Spinal cord (tissue), 10 donors: ENCODE data around the gene MICALL2. TPM values are rescaled to one million over a fixed set of nuclear protein-coding genes. Genes with fewer than 3 reads are reported as not detected.

Experiments
- DNase-seq, 6 donors: peaks; one replicate each; pipeline versions ENCODE4 v3.0.0 to v3.0.0-alpha.2; 2013 to 2015; ENCODE audit warnings: low spot score in 6 of 6, low read depth in 4 of 6
- H3K27ac ChIP-seq: one replicate; pipeline ENCODE4 v1.5.1; 2013; ENCODE audit warnings: low read depth, low read length, control low read depth
- H3K27me3 ChIP-seq: one replicate; pipeline ENCODE4 v1.6.1; 2013; ENCODE audit warnings: low read length; ENCODE audit not compliant: control insufficient read depth, insufficient read depth
- H3K36me3 ChIP-seq: one replicate; pipeline ENCODE4 v1.6.1; 2013; ENCODE audit warnings: low read length; ENCODE audit not compliant: control insufficient read depth, insufficient read depth
- H3K4me1 ChIP-seq: one replicate; pipeline ENCODE4 v1.6.1; 2013; ENCODE audit warnings: low read length; ENCODE audit not compliant: control insufficient read depth, insufficient read depth
- H3K4me3 ChIP-seq: one replicate; pipeline ENCODE4 v1.5.1; 2013; ENCODE audit warnings: low read depth, low read length, control low read depth
- H3K9me3 ChIP-seq: one replicate; pipeline ENCODE4 v1.6.1; 2013; ENCODE audit warnings: low read length; ENCODE audit not compliant: control insufficient read depth, insufficient read depth
- WGBS: methylation state at CpG from one replicate; pipeline ENCODE4 v1.1.5; 2013; ENCODE audit warnings: missing lambda C conversion rate; ENCODE audit not compliant: insufficient coverage; 5-methylcytosine and 5-hydroxymethylcytosine counted together
- polyA plus RNA-seq, 2 donors: library from polyadenylated mRNA; unstranded; fragments of 120-200 nt; gene quantifications; one replicate each; pipeline ENCODE4 v1.2.1, GENCODE V29; 2013; ENCODE audit not compliant: insufficient read length in 2 of 2
- total RNA-seq, 2 donors: library from RNA; depleted of rRNA in 1 of 2; stranded (reverse); fragments of 120-200 nt in 1 of 2; fragments of >200 nt in 1 of 2; gene quantifications; one replicate each; pipeline versions ENCODE4 v1.2.3 to v1.2.4, GENCODE V29; 2013 to 2014
- donor health status: healthy.

Gene MICALL2
- total and polyA plus RNA-seq, 4 donors = 13.1 to 34.7 (median 20.6) TPM

DNA sequence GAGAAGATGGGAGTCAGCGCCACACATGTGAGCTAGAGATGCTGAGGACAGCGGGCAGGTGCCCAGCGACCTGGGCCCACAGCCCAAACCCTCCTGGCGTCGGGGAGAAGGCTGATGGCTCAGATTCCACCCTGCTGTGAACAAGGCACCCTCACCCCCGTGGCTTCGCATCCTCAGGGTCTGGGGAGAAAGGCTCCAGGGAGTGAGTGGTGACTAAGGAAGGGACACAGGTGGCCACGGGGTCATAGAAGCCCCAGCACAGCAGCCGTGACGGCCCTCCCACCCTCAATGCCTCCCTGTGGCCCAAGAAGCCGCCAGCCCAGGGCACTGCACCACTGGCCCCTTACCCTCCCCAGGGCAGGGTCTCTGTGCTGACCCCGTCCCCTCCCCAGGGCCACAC is 25.3 kb upstream of the MICALL2 start:
- 95% methylated on average over 10 of the region's 12 CpGs for WGBS
- Histone ChIP-seq H3K36me3 (peaks cover 100% of the 10 kb centered on the region), H3K9me3 (no peaks in the 10 kb centered on the region), H3K27me3 (no peaks in the 10 kb centered on the region), H3K4me3 (no peak overlapping the region), H3K4me1 (no peaks in the 10 kb centered on the region), H3K27ac (no peak overlapping the region)
- DNase-seq = no peak

DNA sequence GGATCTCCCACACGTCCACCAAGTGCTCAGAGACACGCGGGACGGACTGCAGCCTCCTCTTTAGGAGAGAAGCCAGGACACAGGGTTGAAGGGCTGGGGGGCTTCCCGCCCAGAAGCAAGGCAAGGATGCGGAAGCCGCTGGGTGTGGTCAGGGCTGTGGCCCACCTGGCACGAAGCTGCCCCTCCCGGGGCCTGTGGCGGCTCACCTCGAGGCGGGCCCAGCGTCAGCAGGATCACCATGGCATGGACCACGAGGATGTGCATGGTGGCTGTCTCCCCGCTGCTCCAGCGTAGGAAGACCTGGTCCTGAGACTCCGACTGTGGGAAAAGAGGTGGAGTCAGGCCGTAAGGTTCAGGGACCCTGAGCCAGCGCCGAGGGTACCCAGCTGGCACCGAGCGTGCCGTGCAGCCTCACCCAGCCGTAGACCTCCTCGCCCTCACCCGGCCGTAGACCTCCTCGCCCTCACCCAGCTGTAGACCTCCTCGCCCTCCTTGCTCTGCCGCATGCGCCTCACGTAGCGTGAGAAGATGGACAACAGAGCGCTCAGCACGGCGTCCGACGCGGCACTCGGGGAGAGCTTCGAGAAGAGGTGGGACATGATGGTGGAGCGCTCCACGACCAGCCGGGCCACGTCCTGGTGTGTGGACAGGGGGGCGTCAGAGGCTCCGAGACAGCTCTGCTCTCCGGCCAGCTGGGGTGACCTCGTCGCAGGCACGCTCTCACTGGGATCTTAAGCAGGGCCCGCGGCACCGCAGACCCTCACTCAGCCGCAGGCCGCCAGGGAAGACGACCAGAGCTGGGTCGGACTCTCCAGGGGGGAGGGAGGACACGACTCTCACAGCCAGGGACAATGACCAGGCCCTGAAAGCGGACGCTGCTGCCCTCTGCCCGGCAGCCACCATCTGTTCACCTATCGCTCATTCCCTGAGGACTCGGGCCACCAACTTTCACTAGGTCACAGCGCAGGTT is 24.6 kb upstream of the MICALL2 start:
- 95% methylated on average over 62 of the region's 65 CpGs for WGBS
- no peaks in the 10 kb centered on the region for H3K9me3 ChIP-seq
- peaks cover 100% of the 10 kb centered on the region for H3K36me3 ChIP-seq

DNA sequence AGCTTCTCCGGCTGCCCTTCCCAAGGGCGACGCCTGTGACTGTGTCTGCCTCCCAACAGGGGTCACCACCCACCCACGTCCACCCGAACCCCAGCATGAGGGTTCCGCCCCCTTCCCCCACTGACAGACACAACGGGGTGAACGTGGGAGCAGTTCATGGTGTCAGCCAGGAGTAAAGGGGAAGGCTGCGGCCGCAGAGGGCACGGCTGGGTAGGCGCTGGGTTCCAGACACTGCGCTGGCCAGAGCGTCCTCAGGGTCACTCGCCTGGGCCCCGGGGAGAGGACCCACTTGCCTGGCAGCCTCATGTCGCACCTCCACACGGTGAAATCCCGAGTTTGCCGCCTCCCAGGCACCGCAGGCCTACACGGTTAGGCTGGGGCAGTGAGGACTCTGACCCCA is 23.8 kb upstream of the MICALL2 start:
- no peak for DNase-seq
- Histone ChIP-seq H3K4me3 (no peak overlapping the region), H3K27ac (no peak overlapping the region), H3K27me3 (no peaks in the 10 kb centered on the region), H3K4me1 (no peaks in the 10 kb centered on the region), H3K36me3 (peaks cover 100% of the 10 kb centered on the region), H3K9me3 (no peaks in the 10 kb centered on the region)
- WGBS = 89% methylated on average over 22 of the region's 22 CpGs

More for the DNA sequence above, 24.6 kb upstream of the MICALL2 start:
- no peak overlapping the region for H3K27ac ChIP-seq
- DNase-seq = no peak
- H3K27me3 ChIP-seq = no peaks in the 10 kb centered on the region
- H3K4me1 ChIP-seq = no peaks in the 10 kb centered on the region
- no peak overlapping the region for H3K4me3 ChIP-seq

DNA sequence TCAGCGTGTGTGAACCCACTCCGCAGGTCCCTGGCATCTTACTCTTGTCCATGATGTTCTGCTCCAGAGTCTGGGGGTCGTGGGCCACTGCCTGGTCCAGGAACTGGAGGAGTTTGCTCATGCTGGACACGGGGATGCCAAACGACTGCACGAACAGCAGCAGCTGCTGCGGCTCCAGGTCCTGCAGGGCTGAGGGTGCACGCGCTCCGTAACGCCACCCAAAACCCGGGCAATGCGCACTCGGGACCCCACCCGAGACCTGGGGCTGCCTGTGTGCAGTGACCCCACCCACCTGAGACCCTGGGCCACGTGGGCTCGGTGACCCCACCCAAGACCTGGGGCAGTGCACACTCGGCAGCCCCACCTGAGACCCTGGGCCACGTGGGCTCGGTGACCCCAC is 22.0 kb upstream of the MICALL2 start:
- 94% methylated on average over 20 of the region's 20 CpGs for WGBS
- no peak for DNase-seq
- no peaks in the 10 kb centered on the region for H3K4me1 ChIP-seq
- no peaks in the 10 kb centered on the region for H3K27me3 ChIP-seq
- H3K36me3 ChIP-seq = peaks cover 100% of the 10 kb centered on the region
- H3K27ac ChIP-seq = no peak overlapping the region
- no peaks in the 10 kb centered on the region for H3K9me3 ChIP-seq
- no peak overlapping the region for H3K4me3 ChIP-seq

DNA sequence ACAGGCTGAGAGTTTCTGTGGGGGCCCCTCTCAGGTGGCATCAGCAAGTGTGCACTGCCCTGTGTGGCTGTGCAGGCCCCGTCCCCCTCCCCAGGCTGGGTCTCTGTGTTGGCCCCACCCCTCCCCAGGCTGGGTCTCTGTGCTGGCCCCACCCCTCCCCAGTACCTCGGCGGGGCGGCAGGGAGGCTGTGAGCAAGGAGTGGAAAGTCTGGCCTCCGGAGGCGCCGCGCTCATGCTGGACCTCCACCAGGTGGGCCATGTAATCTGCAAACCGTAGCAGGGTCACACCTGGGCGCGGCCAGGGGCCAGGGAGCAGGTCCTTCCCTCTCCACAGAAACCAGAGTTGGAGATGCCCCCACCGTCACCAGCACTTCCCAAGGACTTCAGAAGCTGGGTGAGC is 21.4 kb upstream of the MICALL2 start:
- 92% methylated on average over 9 of the region's 12 CpGs for WGBS
- no peak overlapping the region for H3K27ac ChIP-seq
- H3K4me1 ChIP-seq = no peaks in the 10 kb centered on the region
- H3K9me3 ChIP-seq = no peaks in the 10 kb centered on the region
- peaks cover 100% of the 10 kb centered on the region for H3K36me3 ChIP-seq
- no peak for DNase-seq
- no peak overlapping the region for H3K4me3 ChIP-seq
- H3K27me3 ChIP-seq = no peaks in the 10 kb centered on the region

DNA sequence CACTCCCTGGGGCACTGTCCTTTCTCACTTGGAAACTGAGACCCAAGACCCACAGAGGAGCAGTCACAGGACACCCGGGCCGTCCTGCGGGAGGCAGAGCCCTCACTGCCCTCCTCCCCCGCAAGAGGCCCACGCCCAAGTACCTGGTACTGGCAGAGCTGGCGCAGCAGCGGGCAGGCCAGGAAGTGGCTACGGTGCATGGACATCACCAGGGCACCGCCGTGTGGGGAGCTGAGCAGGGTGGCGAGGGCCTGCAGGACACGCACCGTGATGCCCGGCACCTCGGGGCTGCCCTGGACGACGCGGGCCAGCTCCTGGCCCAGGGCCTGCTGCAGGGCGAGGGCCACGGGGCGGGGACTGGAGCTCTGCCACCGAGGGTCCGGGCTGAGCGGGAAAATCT is 20.0 kb upstream of the MICALL2 start:
- H3K9me3 ChIP-seq = no peaks in the 10 kb centered on the region
- no peaks in the 10 kb centered on the region for H3K4me1 ChIP-seq
- H3K36me3 ChIP-seq = peaks cover 100% of the 10 kb centered on the region
- no peaks in the 10 kb centered on the region for H3K27me3 ChIP-seq
- H3K27ac ChIP-seq = no peak overlapping the region
- WGBS = 89% methylated on average over 24 of the region's 24 CpGs
- DNase-seq = no peak
- H3K4me3 ChIP-seq = no peak overlapping the region

DNA sequence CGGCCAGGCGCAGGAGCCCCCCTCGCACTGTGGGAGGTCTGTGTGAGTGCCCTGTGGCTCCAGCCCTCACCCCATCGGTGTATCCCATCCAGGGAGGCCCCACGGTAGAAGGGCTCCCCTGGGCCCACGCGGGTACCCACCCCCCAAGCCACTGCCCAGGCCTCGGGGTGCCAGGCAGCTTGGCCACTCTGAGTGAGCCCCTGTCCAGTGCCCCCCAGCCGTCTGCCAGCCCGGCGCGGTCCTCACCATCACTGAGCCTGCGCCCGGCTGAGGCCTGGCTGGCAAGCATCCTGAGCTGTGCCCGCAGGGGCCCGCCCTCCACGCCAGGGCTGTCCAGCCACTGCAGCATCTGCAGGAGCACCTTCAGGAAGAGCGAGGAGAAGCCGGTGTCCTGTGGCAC is 19.2 kb upstream of the MICALL2 start:
- H3K27ac ChIP-seq = no peak overlapping the region
- no peak overlapping the region for H3K4me3 ChIP-seq
- whole genome bisulfite sequencing = 93% methylated on average over 18 of the region's 19 CpGs
- DNase-seq = no peak
- peaks cover 100% of the 10 kb centered on the region for H3K36me3 ChIP-seq
- no peaks in the 10 kb centered on the region for H3K9me3 ChIP-seq
- H3K27me3 ChIP-seq = no peaks in the 10 kb centered on the region
- H3K4me1 ChIP-seq = peaks cover 5% of the 10 kb centered on the region

DNA sequence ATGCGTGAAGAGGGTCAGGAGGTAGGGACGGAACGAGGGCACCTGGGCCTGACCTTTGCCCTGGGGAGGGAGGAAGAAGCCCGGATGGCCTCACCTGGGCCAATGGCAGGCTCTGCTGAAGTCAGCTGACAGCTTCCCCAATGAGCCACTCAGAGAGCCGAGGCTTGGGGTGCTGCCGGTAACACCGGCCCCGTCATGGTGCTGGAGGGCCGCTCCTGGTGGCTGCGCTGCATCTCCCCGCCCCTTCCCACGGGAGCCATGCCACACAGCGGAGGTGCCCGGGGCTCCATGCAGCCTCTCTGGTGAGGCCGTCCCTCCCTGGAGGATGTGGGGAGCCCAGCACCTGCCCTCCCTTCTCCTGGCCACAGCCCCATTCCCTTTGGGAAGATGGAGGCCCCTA is 17.6 kb upstream of the MICALL2 start:
- no peak for DNase-seq
- peaks cover 100% of the 10 kb centered on the region for H3K36me3 ChIP-seq

DNA sequence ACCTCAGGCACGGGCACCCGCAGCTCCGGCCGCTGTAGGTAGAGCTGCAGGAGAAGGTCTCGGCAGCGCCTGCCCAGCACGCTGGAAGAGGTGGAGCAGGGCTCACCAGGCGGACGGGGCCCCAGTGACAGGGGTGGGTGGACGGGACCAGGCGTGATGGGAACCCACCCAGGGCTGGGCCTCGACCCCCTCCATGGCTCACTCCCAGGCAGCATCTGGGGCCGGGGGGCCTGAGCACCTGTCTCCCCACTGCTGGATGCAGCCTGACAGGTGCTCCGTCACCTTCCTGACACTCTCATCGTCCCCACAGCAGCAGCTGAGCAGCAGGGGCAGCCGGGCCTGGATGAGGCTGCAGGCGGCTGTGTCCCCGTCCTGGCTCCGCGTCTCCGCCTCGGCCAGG is 16.7 kb upstream of the MICALL2 start:
- H3K36me3 ChIP-seq = peaks cover 100% of the 10 kb centered on the region
- 93% methylated on average over 22 of the region's 22 CpGs for WGBS

More for the DNA sequence above, 17.6 kb upstream of the MICALL2 start:
- Histone ChIP-seq H3K27me3 (no peaks in the 10 kb centered on the region), H3K9me3 (no peaks in the 10 kb centered on the region), H3K27ac (no peak overlapping the region), H3K4me1 (peaks cover 5% of the 10 kb centered on the region), H3K4me3 (no peak overlapping the region)
- WGBS = 92% methylated on average over 15 of the region's 15 CpGs

DNA sequence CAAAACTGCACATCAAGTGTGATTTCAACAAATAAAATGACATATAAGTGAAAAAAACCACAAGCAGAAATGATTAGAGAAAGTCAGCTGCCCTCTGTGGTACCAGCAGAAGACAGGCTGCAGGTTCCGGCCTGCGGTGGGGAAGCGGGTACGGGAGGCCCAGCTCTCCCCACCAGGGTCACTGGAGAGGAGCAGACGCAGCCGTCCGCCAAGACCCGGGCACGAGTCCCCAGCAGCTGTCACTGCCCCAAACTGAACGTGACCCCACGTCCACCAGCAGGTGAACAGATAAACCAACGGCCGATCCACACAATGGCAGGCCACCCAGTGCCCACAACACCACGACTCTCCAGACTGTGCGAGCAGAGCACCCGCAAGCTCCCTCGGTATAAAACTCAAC is 16.1 kb upstream of the MICALL2 start:
- Histone ChIP-seq H3K27me3 (no peaks in the 10 kb centered on the region), H3K4me3 (no peak overlapping the region), H3K36me3 (peaks cover 100% of the 10 kb centered on the region), H3K9me3 (no peaks in the 10 kb centered on the region), H3K4me1 (peaks cover 5% of the 10 kb centered on the region), H3K27ac (no peak overlapping the region)
- no peak for DNase-seq
- 92% methylated on average over 17 of the region's 17 CpGs for WGBS

More for the DNA sequence above, 16.7 kb upstream of the MICALL2 start:
- peaks cover 5% of the 10 kb centered on the region for H3K4me1 ChIP-seq
- DNase-seq = no peak
- H3K27me3 ChIP-seq = no peaks in the 10 kb centered on the region
- H3K27ac ChIP-seq = no peak overlapping the region
- no peaks in the 10 kb centered on the region for H3K9me3 ChIP-seq
- H3K4me3 ChIP-seq = no peak overlapping the region
